HG02852 (cell line): ENCODE data around the gene RNF144A.
"Not testable (repeated sequence)": the region's sequence is repeated elsewhere in the genome, so short reads cannot be mapped to it uniquely, and the experiment has no call there.

Source experiments
- ATAC-seq: cut with Tn5 transposase; IDR thresholded peaks from one replicate; pipeline ENCODE4 v1.9.1; 2021; ENCODE audit warnings: mild to moderate bottlenecking, moderate library complexity; ENCODE audit not compliant: unreplicated experiment

RNF144A gene

DNA sequence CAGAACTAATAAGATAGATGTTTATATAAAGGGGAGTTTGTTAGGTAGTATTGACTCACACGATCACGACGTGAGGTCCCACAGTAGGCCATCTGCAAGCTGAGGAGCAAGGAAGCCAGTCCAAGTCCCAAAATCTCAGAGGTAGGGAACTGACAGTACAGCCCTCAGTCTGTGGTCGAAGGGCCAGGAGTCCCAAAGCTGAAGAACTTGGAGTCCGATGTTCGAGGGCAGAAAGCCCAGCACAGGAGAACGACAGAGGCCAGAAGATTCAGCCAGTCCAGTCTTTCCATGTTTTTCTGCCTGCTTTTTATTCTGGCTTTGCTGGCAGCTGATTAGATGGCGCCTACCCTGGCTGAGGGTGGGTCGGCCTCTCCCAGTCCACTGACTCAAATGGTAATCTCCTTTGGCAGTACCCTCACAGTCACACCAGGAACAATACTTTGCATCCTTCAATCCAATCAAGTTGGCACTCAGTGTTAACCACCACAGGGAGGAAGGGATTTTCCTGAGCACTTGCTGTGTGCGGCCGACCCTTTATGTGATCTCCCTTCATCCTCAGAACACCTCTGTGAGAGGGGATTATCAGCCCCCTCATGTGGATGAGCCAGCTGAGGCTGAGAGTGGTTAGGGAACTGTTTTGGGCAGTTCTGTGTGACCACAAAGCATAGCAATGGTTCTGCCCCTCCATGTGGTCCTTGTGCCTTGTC, 78.3 kb downstream of the RNF144A start:
- ATAC-seq, result no peak

DNA sequence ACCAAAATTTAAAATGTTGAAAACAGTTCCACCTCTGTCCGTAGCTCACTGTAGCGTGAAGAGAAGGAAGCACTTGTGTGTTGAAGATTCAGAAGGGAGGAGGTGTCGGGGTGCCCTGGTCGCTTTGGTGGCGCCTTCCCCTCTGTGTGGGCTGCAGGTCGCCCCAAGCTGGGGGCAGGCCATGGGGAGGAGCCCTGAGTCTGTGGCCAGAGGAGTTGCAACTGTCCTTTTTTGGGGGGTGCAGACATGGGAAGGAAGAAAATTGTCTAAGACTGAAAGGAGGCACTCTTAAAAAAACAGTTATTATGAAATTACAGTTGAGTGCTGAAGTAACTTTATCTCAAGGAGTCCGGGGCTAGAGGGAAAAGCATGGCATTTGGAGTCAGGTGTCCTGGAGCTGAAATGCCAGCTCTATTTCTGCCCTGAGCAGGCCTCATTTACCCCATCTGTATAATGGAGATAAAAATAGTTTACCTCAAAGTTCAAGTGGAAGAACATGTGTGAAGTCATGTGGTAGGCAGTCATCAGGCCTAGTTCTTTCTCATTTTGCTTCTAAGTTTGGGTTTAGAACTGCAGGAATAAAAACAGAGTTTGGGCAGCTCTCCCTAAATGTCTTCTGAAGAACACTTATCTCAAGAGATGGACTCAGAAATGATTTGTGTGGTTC, 82.1 kb downstream of the RNF144A start:
- peak; percentile 86 for ATAC-seq

DNA sequence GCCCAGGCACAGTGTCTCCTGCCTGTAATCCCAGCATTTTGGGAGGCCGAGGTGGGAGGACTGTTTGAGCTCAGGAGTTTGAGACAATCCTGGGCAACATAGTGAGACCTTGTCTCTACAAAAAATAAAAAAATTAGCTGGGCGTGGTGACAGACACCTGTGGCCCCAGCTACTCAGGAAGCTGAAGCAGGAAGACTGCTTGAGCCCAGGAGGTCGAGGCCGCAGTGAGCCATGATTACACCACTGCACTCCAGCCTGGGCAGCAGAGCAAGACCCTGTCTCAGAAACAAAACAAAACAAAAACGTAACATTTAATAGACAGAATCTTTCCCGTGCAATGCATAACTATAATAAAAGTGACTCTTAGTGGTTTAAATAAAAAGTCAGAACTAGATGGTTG, 84.2 kb downstream of the RNF144A start:
- ATAC-seq, result not testable (repeated sequence)

DNA sequence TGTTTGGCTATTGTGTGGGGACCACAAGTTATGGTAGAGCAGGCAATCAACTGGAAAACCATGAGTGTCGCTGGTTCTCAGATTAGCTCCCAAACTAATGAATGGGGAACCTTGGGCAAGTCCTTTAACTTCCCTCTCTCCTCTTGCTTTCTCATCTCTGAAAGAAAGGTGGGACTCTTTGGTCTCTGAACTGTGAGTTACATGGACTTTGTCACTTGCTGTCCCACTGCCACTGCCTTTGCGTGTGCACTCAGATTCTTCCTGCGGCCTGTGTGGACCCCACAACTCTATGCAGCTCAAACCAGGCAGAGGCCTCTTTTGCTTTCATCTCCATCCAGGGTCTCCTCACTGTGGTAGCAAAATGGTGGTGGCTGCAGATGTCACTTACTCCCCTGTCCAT, 86.7 kb downstream of the RNF144A start:
- no peak for ATAC-seq

DNA sequence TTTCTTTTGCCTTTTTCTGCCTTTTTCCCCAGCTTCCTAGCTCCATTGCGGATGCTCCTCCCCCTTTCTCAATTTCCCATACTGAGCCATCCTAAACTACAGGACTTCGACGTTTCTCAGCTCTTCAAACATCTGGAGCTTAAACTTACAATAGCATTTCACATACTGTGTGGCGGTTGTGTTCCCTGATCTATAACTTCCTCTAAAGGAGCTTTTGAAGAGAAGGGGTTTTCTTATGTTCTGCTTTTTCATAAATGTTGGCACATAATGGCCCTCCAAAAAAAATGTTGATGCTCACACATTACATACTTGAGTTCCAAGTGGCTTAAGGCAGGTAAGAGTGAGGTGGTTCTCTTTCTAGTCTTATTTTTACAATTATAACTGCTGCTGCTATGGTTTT, 87.4 kb downstream of the RNF144A start:
- no peak for ATAC-seq

DNA sequence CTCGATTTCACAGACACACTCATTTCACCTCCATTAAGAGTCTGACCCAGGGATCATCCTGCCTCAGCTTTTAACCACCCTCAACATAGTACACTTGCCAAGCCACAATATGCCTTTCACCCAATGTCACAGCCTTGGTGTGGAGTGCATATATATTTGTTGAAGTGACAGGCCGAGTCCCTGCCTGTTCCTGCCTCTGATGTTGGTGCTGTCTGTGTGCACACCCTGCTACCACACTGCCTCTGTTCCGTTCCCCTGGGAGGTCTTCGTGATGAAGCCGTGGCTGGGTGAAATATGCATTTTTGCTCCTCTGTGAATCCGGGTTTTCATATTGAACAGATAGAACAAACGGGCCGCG, 90.3 kb downstream of the RNF144A start:
- peak; percentile 15 for ATAC-seq

DNA sequence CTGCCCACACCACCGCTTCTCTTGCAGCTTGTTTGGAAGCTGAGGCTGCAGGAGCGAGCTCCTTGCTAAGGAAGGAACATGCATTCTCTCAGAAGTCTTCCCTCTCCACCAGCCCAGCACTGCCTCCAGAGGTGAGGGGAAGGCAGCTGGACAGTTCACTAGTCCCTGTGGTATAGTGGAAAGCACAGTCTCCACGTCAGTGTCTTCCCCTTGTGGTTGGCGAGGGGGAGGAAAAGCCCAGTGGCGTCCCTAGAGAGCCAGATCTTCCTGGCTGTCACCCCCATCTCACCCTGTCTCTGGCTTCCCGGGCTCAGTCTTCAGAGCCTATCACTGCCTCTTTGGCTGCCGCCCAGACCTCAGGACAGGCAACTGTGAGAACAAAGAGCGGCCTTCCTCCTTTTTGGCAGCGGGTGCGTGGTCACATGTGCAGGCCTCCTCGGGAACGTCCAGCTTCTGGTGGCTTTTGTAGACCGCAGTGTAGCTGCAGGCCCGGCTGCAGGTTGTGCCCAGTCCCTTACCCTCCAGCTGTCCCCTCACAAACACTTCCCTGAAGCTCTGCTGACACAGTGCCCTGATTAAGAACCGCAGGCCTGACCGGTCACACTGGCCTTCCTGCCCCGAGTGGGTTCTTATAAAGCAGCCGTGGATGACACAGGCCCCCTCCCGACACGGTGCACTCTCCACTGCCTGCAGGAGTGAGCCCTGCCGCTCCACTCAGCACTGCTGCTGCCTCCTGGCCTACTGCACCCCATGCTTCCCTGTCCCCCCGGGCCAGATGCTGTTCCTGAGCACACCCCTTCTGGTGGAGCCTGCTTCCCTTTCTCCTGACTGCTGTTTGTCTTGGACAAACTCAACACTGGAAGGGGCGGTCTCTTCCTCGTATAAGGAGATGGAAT, 90.9 kb downstream of the RNF144A start:
- ATAC-seq, result peak; percentile 45

DNA sequence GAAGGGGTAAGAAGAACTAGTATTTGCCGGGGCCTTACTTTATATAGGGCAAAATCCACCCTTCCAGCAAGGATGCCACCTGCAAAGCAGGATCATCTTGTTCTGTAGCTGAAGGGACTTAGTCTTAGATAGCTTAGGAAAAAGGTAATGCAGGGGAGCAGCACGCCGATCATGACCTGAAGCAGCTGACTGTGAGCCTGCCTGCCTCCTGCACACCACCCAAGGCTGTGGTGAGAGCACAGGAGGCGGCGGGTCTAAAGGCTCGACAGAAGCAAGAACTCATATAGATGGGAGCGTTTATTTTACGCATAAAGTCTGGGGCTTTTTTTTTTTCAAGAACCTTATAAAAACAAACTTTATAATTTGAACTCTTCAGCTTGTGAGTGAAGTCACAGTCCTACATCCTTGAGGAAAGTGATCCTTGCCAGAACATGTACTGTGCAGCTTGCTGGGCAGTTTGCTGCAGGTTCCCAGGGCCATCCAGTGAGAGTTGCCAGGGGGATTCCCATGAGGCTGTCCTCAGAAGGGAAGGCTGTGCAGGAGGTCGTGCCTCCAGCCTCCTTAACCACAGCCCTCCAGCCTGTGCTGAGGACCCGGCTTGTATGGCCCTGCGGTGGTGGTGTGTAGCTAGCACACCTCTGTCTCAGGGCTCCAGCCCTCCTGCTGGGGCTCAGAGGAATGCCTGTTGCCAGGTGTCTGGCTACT, 92.1 kb downstream of the RNF144A start:
- no peak for ATAC-seq

DNA sequence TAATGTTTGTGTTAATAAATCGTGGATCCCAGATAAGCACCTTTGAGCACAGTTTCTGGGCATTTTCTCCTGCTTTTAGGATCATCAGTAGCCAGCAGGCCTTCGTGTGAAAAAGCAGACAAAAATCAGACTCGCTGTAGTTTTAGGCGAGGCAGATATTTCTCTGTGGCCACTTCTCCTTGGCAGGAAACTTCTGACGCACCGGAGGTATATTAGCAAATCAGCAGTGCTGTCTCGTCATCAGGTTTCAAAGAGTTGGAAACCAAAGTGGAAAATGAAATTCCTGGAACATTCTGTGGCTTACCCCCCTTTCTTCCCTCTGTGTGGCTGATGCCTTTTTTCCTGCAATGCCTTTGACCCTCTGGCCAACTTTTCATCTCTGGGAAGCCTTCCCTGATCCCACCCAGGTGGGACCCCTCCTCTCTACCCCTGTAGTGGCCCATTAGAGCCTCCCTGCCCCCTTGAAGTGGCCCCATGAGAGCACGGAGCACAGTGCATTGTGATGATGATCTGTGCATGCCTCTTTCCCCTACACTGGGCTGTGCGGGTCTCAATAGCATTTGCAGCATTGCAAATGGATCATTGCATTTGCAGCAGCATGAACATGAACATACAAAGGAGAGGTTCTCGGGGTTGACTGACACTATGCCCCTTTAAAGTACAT, 93.3 kb downstream of the RNF144A start:
- ATAC-seq, result no peak

DNA sequence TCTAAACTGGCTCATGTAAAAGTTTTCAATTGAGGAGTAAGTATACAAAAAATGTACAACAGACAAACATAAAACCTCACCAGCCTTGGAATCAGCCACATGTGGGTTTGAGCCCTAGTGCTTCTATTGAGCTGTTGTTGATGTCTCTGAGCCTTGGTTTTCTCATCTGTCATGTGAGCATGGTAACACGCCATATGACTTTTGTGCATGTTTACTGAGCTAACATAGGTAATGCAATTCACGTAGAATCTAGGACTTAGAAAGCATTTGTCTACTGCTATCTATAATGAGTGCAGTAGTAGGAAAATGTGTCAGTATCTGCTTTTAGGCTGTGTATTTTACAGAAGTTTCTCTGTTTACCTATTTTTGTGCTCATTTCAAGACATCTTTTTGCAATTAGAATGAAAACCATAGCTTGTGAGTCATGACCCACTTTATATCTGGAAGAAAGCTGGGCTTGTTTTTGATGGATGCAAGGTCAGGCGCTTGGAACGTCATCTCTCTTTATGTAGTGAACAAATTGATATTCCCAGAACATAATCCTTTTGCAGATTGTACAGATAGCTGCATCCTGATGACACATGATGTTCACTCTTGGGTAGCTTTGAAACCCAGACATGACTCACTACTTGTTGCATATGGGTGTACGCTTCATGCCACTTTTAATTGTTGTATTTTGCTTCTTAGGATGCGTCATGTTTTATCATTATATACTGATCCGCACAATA, 94.3 kb downstream of the RNF144A start:
- ATAC-seq, result no peak

DNA sequence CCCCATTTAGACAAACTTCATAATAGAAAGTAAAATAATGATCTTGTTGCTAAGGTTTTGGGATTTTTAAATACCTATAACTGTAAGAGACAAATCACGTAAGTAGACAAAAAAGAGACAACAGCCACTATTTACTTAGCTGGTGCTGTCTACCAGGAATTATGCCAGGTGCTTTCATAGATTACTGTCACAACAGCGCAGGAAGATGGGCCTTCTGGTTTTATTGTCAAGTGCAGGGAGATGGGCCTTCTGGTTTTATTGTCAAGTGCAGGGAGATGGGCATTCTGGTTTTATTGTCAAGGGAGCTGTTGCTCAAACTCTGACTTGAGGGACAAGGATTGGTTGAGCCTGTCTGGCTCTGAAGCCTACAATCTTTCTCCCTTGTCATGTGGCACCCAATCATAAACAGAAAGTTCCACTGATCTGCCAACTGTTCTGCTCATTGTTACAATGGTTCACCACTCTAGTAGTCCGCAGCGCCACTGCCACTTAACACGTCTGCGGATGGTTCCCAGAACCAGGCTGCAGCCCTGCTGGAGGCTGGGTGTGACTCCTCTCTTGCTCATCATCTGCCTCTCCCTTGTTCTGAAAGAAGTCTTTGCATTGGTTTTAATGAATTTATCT, 95.0 kb downstream of the RNF144A start:
- ATAC-seq, result no peak

DNA sequence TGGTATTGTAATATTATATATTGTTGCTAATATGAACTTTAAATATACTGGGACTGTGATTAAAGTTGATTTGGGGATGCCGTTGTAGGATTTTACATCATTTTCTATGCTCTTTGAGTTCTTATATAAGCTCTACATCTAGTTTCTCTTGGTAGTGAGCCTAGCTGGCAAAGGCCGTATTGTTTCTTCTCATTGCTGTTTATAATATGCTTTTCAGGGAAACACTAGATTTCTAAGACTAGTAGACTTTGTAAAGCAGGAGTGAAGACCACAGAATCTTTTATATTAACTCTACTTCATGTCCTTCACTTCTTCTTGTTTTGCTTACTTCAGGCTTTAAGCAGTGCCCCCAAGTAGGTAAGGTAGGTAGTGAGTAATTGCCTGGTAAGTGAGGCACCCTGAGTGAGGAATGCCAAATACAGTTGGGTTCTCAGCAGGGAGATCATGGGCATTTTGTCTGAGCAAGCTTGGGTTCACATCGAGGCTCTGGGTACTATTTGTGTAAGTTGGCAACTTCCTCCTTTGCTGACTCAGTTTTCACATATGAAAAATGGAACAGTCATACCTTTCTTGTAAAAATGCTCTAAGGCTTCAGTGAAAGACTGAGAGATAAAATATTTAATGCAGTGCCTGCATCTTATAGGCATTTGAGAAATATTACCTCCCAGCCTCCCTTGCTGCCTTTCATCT, 96.4 kb downstream of the RNF144A start:
- ATAC-seq, result no peak

DNA sequence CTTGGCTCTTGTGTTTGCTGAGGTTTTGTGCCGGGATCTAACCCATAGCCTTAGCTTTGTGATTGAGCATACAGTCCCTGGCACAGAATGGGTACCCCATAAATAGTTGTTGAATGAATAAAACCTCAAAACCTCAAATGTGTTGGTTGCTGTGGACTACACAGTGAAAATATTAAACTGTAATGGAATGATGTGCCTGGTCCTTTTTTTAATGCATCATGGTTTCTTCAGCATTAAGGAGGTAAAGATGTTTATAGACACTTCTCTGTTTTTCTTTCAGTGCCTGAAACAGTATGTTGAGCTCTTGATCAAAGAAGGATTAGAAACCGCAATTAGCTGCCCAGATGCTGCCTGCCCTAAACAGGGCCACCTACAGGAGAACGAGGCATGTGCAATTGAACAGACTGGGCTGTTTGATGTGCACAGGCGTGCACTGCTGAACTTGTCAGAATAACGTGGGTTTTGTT, 97.0 kb downstream of the RNF144A start:
- ATAC-seq, result peak; percentile 66

DNA sequence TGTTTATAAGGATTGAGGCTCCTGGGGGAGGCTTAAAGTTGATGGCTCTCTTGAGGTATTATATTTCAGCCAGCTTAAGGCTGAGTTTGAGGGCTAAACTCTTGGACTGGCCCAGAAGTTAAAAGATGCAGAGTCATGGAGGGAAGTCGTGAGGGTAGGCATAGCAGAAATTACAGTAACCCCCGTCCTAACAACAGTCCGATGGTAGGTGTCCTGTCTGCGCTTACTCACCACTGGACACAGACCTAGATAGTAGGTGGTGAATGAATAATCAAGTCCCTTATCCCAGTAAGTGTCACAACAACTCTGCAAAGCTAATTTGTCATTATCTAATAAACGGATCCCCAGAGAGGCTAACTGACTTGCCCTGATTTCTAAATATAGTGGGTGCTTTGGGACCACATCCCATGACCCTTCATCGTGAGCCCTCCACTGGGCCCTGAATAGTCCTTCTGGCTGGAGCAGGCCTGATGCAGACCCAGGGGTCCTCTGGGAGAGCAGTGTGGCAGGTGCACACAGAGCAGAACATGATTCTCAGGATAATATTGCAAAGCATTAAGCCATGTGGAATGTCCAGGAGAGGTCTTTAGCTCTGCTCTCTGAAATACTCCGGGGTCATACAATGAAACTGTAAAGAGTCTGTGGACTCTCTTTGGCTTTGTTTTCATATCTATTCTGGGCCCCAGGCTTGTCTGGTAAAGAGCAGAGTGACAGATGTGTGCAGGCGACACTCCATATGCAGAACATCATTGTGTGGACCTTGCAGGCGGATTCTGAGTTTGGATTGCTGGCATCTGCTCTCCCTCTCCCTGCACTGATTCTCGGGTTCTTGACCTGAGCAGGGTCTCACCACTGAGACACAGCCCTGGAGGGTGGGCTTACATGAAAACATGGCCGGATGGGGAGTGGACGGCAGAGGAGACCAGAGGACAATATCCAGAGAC, 98.1 kb downstream of the RNF144A start:
- no peak for ATAC-seq

DNA sequence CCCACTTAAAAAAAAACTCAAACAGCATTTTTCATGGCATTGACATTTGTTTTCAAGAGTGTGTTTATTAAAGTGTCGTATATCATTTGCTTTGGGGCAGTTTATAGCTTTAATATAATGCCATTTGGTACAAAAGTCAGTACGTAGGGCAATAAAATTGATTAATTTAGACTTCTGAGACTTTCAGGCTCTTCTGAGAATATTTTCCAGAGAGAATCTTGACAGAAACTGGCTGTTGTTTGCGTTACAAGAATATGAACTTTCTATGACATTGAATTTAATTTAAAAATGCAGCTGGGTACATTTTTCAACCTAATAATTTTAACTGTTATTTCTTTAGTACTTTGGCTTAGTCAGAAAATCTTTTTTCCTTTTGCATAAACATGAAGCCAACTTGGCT, 98.9 kb downstream of the RNF144A start:
- ATAC-seq, result no peak

DNA sequence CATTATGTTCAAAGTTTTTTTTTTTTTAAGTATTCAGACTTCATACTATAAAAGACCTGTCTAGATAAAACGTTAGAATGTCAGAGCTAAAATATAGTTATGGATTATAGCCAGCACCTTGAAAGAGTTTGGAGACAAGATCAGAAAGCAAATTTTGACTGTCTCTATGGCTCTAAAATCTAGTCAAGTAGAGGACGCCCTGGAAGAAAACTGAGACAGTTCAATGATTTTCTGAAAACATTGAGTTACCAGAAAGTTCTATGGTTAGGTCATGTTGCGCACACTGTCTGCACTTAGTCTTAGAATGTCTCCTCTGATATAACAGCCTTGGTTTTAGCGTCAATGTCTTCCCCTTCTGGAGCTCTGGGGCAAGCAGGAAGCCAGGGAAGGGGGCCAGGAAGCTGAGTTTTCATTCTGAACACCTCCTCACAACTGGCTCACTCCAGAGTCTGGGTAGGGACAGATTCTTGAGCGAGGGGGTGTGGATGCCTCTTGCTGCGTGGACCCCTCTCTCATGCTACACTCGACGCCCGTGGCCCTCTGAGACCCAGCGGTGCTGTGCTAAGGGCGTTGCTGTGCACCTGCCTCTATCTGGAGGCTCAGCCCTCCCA, 99.5 kb downstream of the RNF144A start:
- no peak for ATAC-seq

DNA sequence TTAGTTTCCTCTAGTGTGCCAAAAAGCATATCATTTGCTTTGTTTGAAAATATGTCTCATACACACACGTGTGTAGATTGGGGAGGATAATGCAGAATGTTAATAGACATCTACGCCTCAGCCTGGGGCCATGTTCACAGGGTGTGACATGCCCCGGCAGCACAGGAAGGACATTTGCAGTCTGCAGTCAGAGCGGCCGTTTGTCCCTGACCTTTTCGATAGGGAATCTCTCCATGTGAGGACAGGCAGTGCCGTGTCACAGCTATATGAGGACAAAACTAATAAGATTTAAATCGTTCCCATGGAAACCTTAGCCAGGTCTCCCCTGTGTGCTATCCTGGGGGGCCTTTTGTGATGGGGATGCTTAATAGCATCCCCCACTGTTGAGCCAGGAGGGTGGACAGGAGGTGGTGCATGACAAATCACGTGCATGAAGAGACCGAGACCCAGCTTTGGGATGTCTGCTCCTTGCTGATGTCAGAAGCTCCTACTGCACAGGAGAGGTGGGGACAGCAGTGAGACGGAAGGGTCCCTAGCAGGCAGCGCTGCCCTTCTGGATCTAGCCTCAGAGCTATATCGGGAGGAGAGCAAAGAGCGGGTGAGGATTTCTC, 100.6 kb downstream of the RNF144A start:
- ATAC-seq, result no peak
